Right cardiac atrium (tissue), 5 donors: ENCODE measurements around the gene SIK2. TPM values are rescaled to one million over a fixed set of nuclear protein-coding genes. Genes with fewer than 3 reads are reported as not detected.
A peak's percentile ranks its signal among the peaks of the same experiment; 100 is the strongest.

Experiments used
- ATAC-seq, 2 donors: fragments of 200-7000 bp; cut with Tn5 transposase; one replicate each; pipeline versions ENCODE4 v1.8.0 to v1.9.1; 2020; ENCODE audit warnings: moderate library complexity in 2 of 2, mild to moderate bottlenecking in 1 of 2
- DNase-seq, 3 donors: peaks; one replicate each; pipeline ENCODE4 v3.0.0-alpha.2; 2020
- H3K27ac ChIP-seq: one replicate; pipeline ENCODE4 v1.5.1; 2013; ENCODE audit warnings: mild to moderate bottlenecking, low read length, control low read depth, moderate library complexity
- H3K27me3 ChIP-seq: one replicate; pipeline ENCODE4 v1.6.1; 2013; ENCODE audit not compliant: control insufficient read depth, insufficient read depth
- H3K4me1 ChIP-seq: one replicate; pipeline ENCODE4 v1.6.1; 2013; ENCODE audit warnings: low read length; ENCODE audit not compliant: control insufficient read depth, insufficient read depth
- H3K4me3 ChIP-seq: one replicate; pipeline ENCODE4 v1.5.1; 2013; ENCODE audit warnings: low read length, control low read depth
- H3K9me3 ChIP-seq: one replicate; pipeline ENCODE4 v1.6.1; 2013; ENCODE audit warnings: low read length; ENCODE audit not compliant: control insufficient read depth
- WGBS: extraction: QIAGEN DNeasy Blood & Tissue Kit; methylation state at CpG from one replicate; pipeline ENCODE4 v1.1.7; 2013; 5-methylcytosine and 5-hydroxymethylcytosine counted together
- intact Hi-C, 4 donors: fragments of 100-400 bp; cut with DNase I; formaldehyde crosslinking; loops; one replicate each; pipeline versions ENCODE4 v1.11.0 to v1.14.0; 2022 to 2023
- polyA plus RNA-seq: library from polyadenylated mRNA; stranded (reverse); fragments of 200-250 nt; gene quantifications from one replicate; pipeline ENCODE4 v1.2.3, GENCODE V29; 2013
- total RNA-seq, 4 donors: library from RNA; stranded (reverse); fragmentation: NEBNext Ultra II Directional; extraction: Animal tissue kit (Norgen Biotek cat#: 25700); gene quantifications; one replicate each; pipeline ENCODE4 v1.2.1, GENCODE V29; 2021
- donor health status: healthy with polysubstance abuse.
- donor health status: DM: no; HTN: yes; CAD: no.
- donor health status: DM: no; HTN: no; CAD: no.
- donor health status: DM: no; HTN: yes; CAD: no; lungs with severe emphysema.
- donor health status: DM: yes; HTN: yes; CAD: no.

SIK2 gene
- total and polyA plus RNA-seq, 5 donors: 7.4 to 51.7 (median 21.5) TPM

DNA sequence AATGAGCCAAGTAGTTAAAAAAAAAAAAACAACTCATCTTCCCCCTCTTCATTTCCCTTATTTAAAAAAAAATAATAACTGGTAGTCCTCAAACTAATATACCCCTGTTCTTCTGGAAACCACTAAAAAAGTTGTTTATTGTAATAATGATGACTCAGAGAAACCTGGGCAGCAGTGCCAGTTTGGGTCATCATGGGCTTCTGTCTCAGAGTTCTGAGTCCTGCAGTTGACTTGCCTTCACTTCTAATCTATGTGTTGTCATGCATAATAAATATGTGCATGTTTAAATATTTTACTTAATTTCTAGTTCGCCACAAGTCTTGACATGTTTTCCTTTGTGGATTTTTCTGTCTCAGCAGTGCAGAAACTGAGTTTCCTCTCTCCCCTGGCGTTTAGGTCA, 117.1 kb downstream of the SIK2 start:
- no peak for ATAC-seq
- Histone ChIP-seq H3K4me3 (no peak overlapping the region), H3K9me3 (no peaks in the 10 kb centered on the region), H3K27me3 (no peaks in the 10 kb centered on the region), H3K27ac (no peak overlapping the region), H3K4me1 (peaks cover 3% of the 10 kb centered on the region)
- WGBS: 89% methylated on average over 2 of the region's 2 CpGs
- intact Hi-C loops: no loop called here
- DNase-seq: no peak

DNA sequence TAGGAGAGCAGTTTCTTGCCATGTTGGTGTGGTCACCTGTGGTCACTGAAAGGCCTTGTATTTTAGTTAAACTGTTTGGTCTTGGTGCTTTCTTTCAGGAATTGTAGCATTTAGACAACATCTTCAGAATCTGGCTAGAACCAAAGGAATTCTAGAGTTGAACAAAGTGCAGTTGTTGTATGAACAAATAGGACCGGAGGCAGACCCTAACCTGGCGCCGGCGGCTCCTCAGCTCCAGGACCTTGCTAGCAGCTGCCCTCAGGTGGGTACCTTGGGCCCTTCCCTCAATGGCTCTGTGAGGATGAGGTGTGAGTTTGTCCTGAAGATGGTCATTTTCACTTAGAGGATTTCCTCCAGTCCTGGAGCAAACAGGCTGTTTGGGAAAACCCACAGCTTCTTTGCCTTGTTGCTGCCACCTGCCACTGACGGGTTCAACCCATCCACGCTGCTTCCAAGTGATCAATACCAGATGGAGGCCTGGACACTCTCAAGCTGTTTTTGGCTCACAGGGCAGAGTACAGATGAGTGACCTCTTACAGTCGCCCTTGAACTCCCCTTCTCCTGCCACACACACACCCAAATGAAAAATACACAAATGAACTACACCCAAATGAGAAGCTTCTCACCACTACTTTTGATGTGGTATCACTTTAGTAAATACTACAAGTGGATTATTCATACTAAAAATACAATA, 118.7 kb downstream of the SIK2 start:
- Histone ChIP-seq H3K27me3 (no peaks in the 10 kb centered on the region), H3K9me3 (no peaks in the 10 kb centered on the region), H3K27ac (no peak overlapping the region), H3K4me3 (no peak overlapping the region), H3K4me1 (peaks cover 3% of the 10 kb centered on the region)
- intact Hi-C loops: loop anchor here in 1 of 4 donors (5.0 kb wide), 1 partner anchor 36 kb away; no protein-coding TSS in a partner anchor
- ATAC-seq (no peak), DNase-seq (no peak)
- WGBS: 93% methylated on average over 7 of the region's 7 CpGs

DNA sequence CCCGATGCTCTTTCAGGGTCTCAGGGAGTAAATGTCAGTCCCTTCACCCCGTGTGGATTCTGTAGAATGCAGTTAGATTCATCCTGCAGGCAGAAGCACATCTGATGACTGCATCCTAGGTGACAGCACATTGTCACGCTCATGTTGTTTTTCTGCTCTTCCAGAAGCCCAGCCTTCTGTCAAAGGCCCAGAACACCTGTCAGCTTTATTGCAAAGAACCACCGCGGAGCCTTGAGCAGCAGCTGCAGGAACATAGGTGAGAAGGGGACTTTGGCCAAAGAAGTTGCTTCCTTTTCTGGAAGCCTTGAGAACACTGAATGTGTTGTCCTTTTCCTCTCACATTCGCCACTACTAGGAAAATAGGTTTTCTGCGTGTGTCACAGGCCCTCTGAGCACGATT, 120.3 kb downstream of the SIK2 start:
- no peak for DNase-seq
- no peak overlapping the region for H3K4me3 ChIP-seq
- intact Hi-C loops: loop anchor here in 1 of 4 donors (5.0 kb wide), 1 partner anchor 35 kb away; no protein-coding TSS in a partner anchor
- no peaks in the 10 kb centered on the region for H3K27me3 ChIP-seq
- no peak for ATAC-seq
- peaks cover 3% of the 10 kb centered on the region for H3K4me1 ChIP-seq
- H3K9me3 ChIP-seq: no peaks in the 10 kb centered on the region
- H3K27ac ChIP-seq: no peak overlapping the region
- WGBS: 85% methylated on average over 8 of the region's 8 CpGs

DNA sequence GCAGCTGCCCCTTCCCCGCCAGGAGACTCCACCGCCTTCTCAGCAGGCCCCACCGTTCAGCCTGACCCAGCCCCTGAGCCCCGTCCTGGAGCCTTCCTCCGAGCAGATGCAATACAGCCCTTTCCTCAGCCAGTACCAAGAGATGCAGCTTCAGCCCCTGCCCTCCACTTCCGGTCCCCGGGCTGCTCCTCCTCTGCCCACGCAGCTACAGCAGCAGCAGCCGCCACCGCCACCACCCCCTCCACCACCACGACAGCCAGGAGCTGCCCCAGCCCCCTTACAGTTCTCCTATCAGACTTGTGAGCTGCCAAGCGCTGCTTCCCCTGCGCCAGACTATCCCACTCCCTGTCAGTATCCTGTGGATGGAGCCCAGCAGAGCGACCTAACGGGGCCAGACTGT, 121.3 kb downstream of the SIK2 start:
- WGBS: 45% methylated on average over 15 of the region's 15 CpGs
- intact Hi-C loops: loop anchor here in 1 of 4 donors (5.0 kb wide), 1 partner anchor 34 kb away; no protein-coding TSS in a partner anchor
- no peak overlapping the region for H3K27ac ChIP-seq
- no peaks in the 10 kb centered on the region for H3K9me3 ChIP-seq
- DNase-seq (peak in 2 of 3 donors; percentile 70 to 78), ATAC-seq (peak; percentile 25 to 41)
- H3K4me3 ChIP-seq: no peak overlapping the region
- H3K4me1 ChIP-seq: peaks cover 3% of the 10 kb centered on the region
- H3K27me3 ChIP-seq: no peaks in the 10 kb centered on the region

DNA sequence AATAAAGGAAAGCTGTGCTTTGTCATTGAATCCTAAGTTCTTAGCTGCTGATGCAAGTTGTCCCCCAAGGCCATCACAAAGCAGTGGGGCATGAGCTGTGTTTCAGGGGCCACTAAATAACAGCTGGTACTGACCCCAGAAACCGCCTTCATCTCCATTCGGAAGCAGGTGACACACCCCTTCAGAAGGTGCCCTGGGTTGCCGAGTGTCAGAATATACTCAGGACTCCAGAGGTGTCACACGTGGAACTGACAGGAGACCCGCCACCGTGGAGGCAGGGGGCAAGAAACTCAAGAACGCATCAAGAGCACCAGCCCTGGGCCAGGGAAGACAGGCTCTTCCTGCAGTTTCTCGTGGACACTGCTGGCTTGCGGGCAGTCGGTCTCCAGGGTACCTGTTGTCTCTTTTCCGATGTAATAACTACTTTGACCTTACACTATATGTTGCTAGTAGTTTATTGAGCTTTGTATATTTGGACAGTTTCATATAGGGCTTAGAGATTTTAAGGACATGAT, 122.4 kb downstream of the SIK2 start:
- no peaks in the 10 kb centered on the region for H3K27me3 ChIP-seq
- ATAC-seq (no peak), DNase-seq (no peak)
- 90% methylated on average over 11 of the region's 11 CpGs for WGBS
- intact Hi-C loops: loop anchor here in 1 of 4 donors (5.0 kb wide), 1 partner anchor 33 kb away; no protein-coding TSS in a partner anchor
- no peak overlapping the region for H3K4me3 ChIP-seq
- no peak overlapping the region for H3K27ac ChIP-seq
- peaks cover 6% of the 10 kb centered on the region for H3K4me1 ChIP-seq
- no peaks in the 10 kb centered on the region for H3K9me3 ChIP-seq

DNA sequence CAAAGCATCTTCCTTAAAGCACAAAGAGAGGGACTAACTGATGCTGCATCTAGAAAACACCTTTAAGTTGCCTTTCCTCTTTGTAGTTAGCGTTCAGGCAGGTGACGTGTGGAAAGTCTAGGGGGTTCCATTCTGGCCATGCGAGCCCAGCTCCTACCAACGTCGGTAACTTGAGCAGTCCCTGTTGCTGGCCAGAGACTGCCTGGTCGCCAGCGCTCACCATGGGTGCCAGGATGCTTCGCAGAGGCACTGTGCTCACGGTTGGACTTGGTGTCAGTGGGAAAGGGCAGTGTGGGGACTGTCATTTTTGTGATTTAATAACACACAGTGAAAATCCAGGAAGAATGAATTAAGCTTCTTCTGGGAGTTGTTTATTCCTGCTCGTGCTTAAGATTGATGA, 123.4 kb downstream of the SIK2 start:
- DNase-seq (no peak), ATAC-seq (no peak)
- Histone ChIP-seq H3K27me3 (no peaks in the 10 kb centered on the region), H3K9me3 (no peaks in the 10 kb centered on the region), H3K4me3 (no peak overlapping the region), H3K4me1 (peaks cover 10% of the 10 kb centered on the region), H3K27ac (no peak overlapping the region)
- 88% methylated on average over 10 of the region's 10 CpGs for WGBS
- intact Hi-C loops: no loop called here

DNA sequence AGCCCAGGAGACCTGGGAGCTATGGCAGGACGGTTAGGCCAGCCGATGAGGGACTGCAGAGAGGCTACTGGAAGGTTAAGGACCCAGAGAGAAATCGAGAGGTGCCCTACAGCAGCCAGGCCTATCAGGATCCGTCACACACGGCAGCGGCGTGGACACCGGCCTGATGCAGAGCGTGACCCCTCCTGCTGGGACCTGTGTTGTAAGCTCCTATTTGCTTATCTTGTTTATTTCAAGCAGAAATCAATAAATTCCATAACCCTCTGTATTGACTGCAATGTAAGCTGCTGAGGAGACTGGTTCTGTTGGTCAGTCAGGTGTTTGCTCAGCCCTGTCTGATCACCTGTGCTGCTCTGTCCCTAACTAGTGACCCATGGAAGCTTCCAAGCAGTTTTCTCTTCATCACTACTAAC, 124.1 kb downstream of the SIK2 start:
- 92% methylated on average over 9 of the region's 9 CpGs for WGBS
- intact Hi-C loops: no loop called here
- no peaks in the 10 kb centered on the region for H3K27me3 ChIP-seq
- ATAC-seq (no peak), DNase-seq (no peak)
- H3K4me3 ChIP-seq: no peak overlapping the region
- H3K27ac ChIP-seq: no peak overlapping the region
- peaks cover 14% of the 10 kb centered on the region for H3K4me1 ChIP-seq
- H3K9me3 ChIP-seq: no peaks in the 10 kb centered on the region

DNA sequence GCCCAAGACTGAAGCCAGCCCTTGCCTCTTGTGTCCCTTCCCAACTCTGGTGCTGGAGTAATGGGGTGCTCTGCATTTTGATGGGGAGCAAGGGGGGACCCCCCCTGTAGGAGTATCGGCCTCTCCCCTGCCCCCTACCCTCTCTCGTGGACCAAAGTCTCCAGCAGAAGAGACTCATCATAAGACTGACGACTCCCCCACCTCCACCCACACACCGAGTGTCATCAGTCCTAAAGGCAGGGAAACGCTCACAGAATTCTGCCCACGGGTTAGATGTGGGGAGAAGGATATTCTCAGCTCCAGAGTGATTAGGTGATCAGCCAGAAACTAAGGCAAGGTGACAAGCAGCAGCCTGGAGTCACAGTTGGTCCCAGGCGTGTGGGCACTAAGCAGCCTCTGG, 125.2 kb downstream of the SIK2 start:
- whole genome bisulfite sequencing: 68% methylated on average over 7 of the region's 7 CpGs
- DNase-seq (no peak), ATAC-seq (no peak)
- Histone ChIP-seq H3K27me3 (no peaks in the 10 kb centered on the region), H3K4me1 (peaks cover 22% of the 10 kb centered on the region), H3K27ac (no peak overlapping the region), H3K9me3 (no peaks in the 10 kb centered on the region), H3K4me3 (no peak overlapping the region)
- intact Hi-C loops: no loop called here

DNA sequence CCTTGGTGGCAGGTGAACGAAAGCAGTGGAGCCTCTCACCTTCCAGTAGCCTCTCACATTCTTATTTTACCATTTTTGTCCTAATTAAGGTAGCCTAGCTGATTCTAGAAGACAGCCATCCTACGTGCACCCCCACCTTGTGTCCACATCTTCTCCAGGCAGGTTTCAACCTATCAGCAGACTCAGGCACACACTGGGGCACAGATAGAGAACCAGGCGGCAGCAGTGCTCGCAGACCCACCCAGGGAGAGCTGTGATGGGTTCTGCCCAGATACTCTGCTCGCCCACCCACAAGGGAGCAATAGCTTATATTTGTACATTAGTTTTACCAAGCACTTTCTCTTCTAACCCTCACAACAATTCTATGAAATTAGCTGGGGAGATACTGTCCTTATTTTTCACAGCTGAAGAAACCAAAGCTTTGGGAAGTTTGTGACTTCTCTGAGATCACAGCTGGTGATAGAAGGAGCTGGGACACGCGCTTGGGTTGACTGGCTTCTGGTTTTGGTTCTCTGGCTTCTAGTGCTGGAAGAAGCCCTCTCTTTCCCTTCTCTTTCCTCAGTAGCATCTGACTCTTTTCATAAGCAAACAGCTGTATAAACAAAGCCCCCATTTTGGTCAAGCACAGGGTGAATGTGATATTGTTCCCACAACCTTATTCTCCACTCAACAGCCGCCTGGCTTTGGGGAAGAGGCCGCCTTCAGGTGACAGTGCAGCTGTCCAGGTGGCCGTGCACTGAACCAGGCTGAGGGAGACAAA, 127.0 kb downstream of the SIK2 start:
- peak overlapping the region; percentile 83 for H3K27ac ChIP-seq
- H3K9me3 ChIP-seq: no peaks in the 10 kb centered on the region
- H3K4me1 ChIP-seq: peaks cover 38% of the 10 kb centered on the region
- DNase-seq: no peak
- intact Hi-C loops: no loop called here
- ATAC-seq: no peak
- 62% methylated on average over 10 of the region's 10 CpGs for WGBS
- no peaks in the 10 kb centered on the region for H3K27me3 ChIP-seq
- H3K4me3 ChIP-seq: no peak overlapping the region

DNA sequence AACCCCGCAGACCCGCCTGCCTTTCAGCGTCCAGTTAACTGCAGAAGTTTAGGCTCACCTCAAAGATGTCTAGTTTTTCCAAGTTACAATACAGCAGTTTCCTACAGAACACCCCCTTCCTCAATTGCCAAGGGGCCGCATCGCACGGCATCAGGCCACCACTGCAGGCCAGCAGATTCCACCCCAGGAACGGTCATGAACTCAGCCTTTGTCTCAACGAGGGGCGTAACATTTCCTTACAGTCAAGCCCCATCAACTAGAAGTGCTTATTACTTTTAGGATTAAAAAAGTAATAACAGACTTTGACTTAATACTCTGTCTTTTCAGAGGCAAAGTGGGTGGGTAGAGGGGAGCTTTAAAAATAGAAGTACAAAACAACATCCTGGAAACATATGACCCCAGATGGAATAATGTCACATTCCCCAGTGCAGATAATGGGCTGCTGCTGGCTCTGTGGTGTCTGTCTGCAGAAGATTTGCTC, 127.6 kb downstream of the SIK2 start:
- peaks cover 43% of the 10 kb centered on the region for H3K4me1 ChIP-seq
- H3K4me3 ChIP-seq: no peak overlapping the region
- WGBS: 25% methylated on average over 9 of the region's 9 CpGs
- DNase-seq (no peak), ATAC-seq (peak in 1 of 2 donors; percentile 3)
- no peaks in the 10 kb centered on the region for H3K9me3 ChIP-seq
- H3K27me3 ChIP-seq: no peaks in the 10 kb centered on the region
- intact Hi-C loops: no loop called here
- peak overlapping the region; percentile 83 for H3K27ac ChIP-seq
